Dedifferentiated amniotic fluid mesenchymal stem cell (primary cell): ENCODE data around the gene HOXD8.
A peak's percentile ranks its signal among the peaks of the same experiment; 100 is the strongest.

Experiments
- DNase-seq: peaks from one replicate; pipeline ENCODE4 v3.0.0-alpha.2; 2016; ENCODE audit errors: extremely low spot score

The HOXD8 gene

GRCh38 chr2:176128982-176129796, at the start of gene HOXD8:
Gene HOXD8, plus strand, starts transcription at chr2:176129705. Its CDS starts 662 bp downstream, at chr2:176130367.
- no peak for DNase-seq

GRCh38 chr2:176079831-176080539, 49.5 kb upstream of the HOXD8 start:
- DNase-seq: no peak

- no peak for DNase-seq
Observed at GRCh38 chr2:176080540-176081375, 48.7 kb upstream of the HOXD8 start.

- no peak for DNase-seq
Observed at GRCh38 chr2:176081376-176081836, 48.1 kb upstream of the HOXD8 start.

- no peak for DNase-seq
Observed at GRCh38 chr2:176081837-176082524, 47.5 kb upstream of the HOXD8 start.

GRCh38 chr2:176082525-176082823, 47.0 kb upstream of the HOXD8 start:
- no peak for DNase-seq

GRCh38 chr2:176082824-176083751, 46.4 kb upstream of the HOXD8 start:
- no peak for DNase-seq

- DNase-seq: no peak
Observed at GRCh38 chr2:176083796-176084261, 45.7 kb upstream of the HOXD8 start, which contains the start of gene EVX2. Gene EVX2, minus strand, starts transcription at chr2:176083962. Its CDS starts 186 bp downstream, at chr2:176083776.

- no peak for DNase-seq
Observed at GRCh38 chr2:176084611-176085119, 44.8 kb upstream of the HOXD8 start.

- no peak for DNase-seq
Observed at GRCh38 chr2:176085120-176085788, 44.3 kb upstream of the HOXD8 start.

GRCh38 chr2:176085861-176086771, 43.4 kb upstream of the HOXD8 start:
- peak; percentile 54 for DNase-seq

- no peak for DNase-seq
Observed at GRCh38 chr2:176087330-176088047, 42.0 kb upstream of the HOXD8 start.

- DNase-seq: peak; percentile 52
Observed at GRCh38 chr2:176088048-176088936, 41.2 kb upstream of the HOXD8 start.

GRCh38 chr2:176088937-176089842, 40.3 kb upstream of the HOXD8 start:
- no peak for DNase-seq

- no peak for DNase-seq
Observed at GRCh38 chr2:176089843-176090395, 39.6 kb upstream of the HOXD8 start.
